A549 (cell line): Measurements from ENCODE around the gene SLC45A1. TPM values are rescaled to one million over a fixed set of nuclear protein-coding genes. Genes with fewer than 3 reads are reported as not detected.

Source experiments
- ATAC-seq, 2 experiments: fragments of 200-7000 bp in 1 of 2; fragments of >200 bp in 1 of 2; cut with Nextera tagmentation in 1 of 2; cut with Tn5 transposase in 1 of 2; 3 replicates each; pipeline versions ENCODE4 v1.8.0 to v1.9.1; 2018 to 2020; ENCODE audit warnings: mild to moderate bottlenecking in 1 of 2, moderate library complexity in 1 of 2
- CTCF ChIA-PET: fragments of 300-600 bp; sonication (Branson Sonifier 250); formaldehyde crosslinking; extraction: SDS; loops from one replicate; lab custom pipeline; 2021; ENCODE audit warnings: antibody characterized with exemption, inconsistent platforms; lab: Yijun Ruan, JAX
- POLR2A ChIA-PET: fragments of 350-600 bp; formaldehyde crosslinking; extraction: SDS; loops from one replicate; lab custom pipeline; 2021; ENCODE audit warnings: antibody characterized with exemption, inconsistent platforms; lab: Yijun Ruan, JAX
- DNase-seq, 2 experiments: peaks; one replicate each; pipeline versions ENCODE4 v3.0.0 to v3.0.0-alpha.2; 2011 to 2016; ENCODE audit warnings: low read depth in 1 of 2, low spot score in 1 of 2
- FAIRE-seq: peaks from 2 replicates; lab custom pipeline; 2011; peaks lifted over from hg19 to GRCh38; lab: Jason Lieb, UNC
- H3K27ac ChIP-seq, 2 experiments: fragments of >200 bp; sonication (Bioruptor Twin); formaldehyde crosslinking; 3 replicates each; pipeline ENCODE4 v1.5.1; 2016 to 2017
- H3K4me1 ChIP-seq: fragments of >200 bp; sonication (Bioruptor Twin); formaldehyde crosslinking; 3 replicates; pipeline ENCODE4 v1.6.1; 2016
- H3K4me2 ChIP-seq: fragments of >200 bp; sonication (Bioruptor Twin); formaldehyde crosslinking; 3 replicates; pipeline ENCODE4 v1.6.1; 2016
- H3K4me3 ChIP-seq: fragments of >200 bp; sonication (Bioruptor Twin); formaldehyde crosslinking; 3 replicates; pipeline ENCODE4 v1.5.1; 2016
- H3K9me3 ChIP-seq: fragments of >200 bp; sonication (Bioruptor Twin); formaldehyde crosslinking; 3 replicates; pipeline ENCODE4 v1.6.1; 2016
- BHLHE40 ChIP-seq: IDR thresholded peaks from 2 replicates; pipeline ENCODE4 v1.6.1; 2012; ENCODE audit warnings: low read depth, low read length, inconsistent platforms
- CBX2 ChIP-seq: fragments of 200-600 bp; sonication (generic); IDR thresholded peaks from 2 replicates; pipeline ENCODE4 v1.6.1; 2016; ENCODE audit warnings: low read depth, mild to moderate bottlenecking, borderline replicate concordance
- CEBPB ChIP-seq, 2 experiments: fragments of >200 bp in 1 of 2; sonication (Bioruptor Twin) in 1 of 2; formaldehyde crosslinking in 1 of 2; IDR thresholded peaks; 2 replicates each; pipeline ENCODE4 v1.6.1; 2012 to 2016
- CHD4 ChIP-seq: fragments of 200-600 bp; sonication (generic); IDR thresholded peaks from 2 replicates; pipeline ENCODE4 v1.6.1; 2016; ENCODE audit warnings: antibody characterized with exemption, mild to moderate bottlenecking, borderline replicate concordance
- E2F6 ChIP-seq: IDR thresholded peaks from 2 replicates; pipeline ENCODE4 v1.6.1; 2012; ENCODE audit warnings: low read depth, borderline replicate concordance
- EHMT2 ChIP-seq: fragments of 200-600 bp; sonication (generic); IDR thresholded peaks from 2 replicates; pipeline ENCODE4 v1.6.1; 2016; ENCODE audit warnings: antibody characterized with exemption, low read depth, mild to moderate bottlenecking, moderate library complexity
- ELK1 ChIP-seq: fragments of 150-350 bp; IDR thresholded peaks from 2 replicates; pipeline ENCODE4 v1.6.1; 2014; ENCODE audit warnings: low read depth, mild to moderate bottlenecking, low read length
- EP300 ChIP-seq, 2 experiments: fragments of >200 bp; sonication (Bioruptor Twin); formaldehyde crosslinking; IDR thresholded peaks; 2 replicates in 1 of 2; 3 replicates in 1 of 2; pipeline ENCODE4 v1.6.1; 2016 to 2017
- FOSB ChIP-seq: fragments of 250-450 bp; sonication (Bioruptor Pico); IDR thresholded peaks from 2 replicates; pipeline ENCODE4 v1.5.0; 2020; ENCODE audit warnings: mild to moderate bottlenecking, moderate library complexity
- FOSL2 ChIP-seq, 2 experiments: fragments of 450-650 bp in 1 of 2; fragments of >200 bp in 1 of 2; sonication (Bioruptor Twin) in 1 of 2; formaldehyde crosslinking; IDR thresholded peaks; 2 replicates each; pipeline versions ENCODE4 v1.5.0 to v1.6.1; 2016 to 2020; ENCODE audit warnings: mild to moderate bottlenecking in 1 of 2, moderate library complexity in 1 of 2
- HDAC2 ChIP-seq: fragments of 200-600 bp; sonication (generic); IDR thresholded peaks from 2 replicates; pipeline ENCODE4 v1.6.1; 2016
- HES2 ChIP-seq: fragments of >200 bp; sonication (Bioruptor Twin); formaldehyde crosslinking; IDR thresholded peaks from 2 replicates; pipeline ENCODE4 v1.6.1; 2016
- HEYL ChIP-seq: fragments of 250-450 bp; sonication (Bioruptor Pico); IDR thresholded peaks from 2 replicates; pipeline ENCODE4 v1.8.0; 2021; ENCODE audit warnings: mild to moderate bottlenecking, moderate library complexity
- HOXB13 ChIP-seq: fragments of 250-450 bp; sonication (Bioruptor Pico); IDR thresholded peaks from 2 replicates; pipeline ENCODE4 v1.5.0; 2020; ENCODE audit warnings: low read depth, mild to moderate bottlenecking, moderate library complexity
- MYC ChIP-seq: IDR thresholded peaks from 2 replicates; pipeline ENCODE4 v1.6.1; 2012; ENCODE audit warnings: mild to moderate bottlenecking, inconsistent platforms, low read length, improper control_type of control experiment, borderline replicate concordance
- NR3C1 ChIP-seq: fragments of >200 bp; sonication (Bioruptor Twin); formaldehyde crosslinking; IDR thresholded peaks from 3 replicates; pipeline ENCODE4 v1.6.1; 2017
- REST ChIP-seq: fragments of 200-600 bp; sonication (generic); IDR thresholded peaks from 2 replicates; pipeline ENCODE4 v1.6.1; 2016; ENCODE audit warnings: antibody characterized with exemption, mild to moderate bottlenecking, moderate library complexity
- SREBF2 ChIP-seq: fragments of 450-650 bp; IDR thresholded peaks from 2 replicates; pipeline ENCODE4 v1.6.1; 2014; ENCODE audit warnings: mild to moderate bottlenecking, moderate library complexity
- ZFP36 ChIP-seq: fragments of 450-650 bp; IDR thresholded peaks from 2 replicates; pipeline ENCODE4 v1.6.1; 2014; ENCODE audit warnings: borderline replicate concordance; ENCODE audit not compliant: partially characterized antibody
- WGBS: methylation state at CpG from one replicate; pipeline ENCODE4 v1.1.6; 2017; ENCODE audit errors: missing lambda C conversion rate; 5-methylcytosine and 5-hydroxymethylcytosine counted together
- polyA plus RNA-seq, 4 experiments: library from polyadenylated mRNA; depleted of rRNA in 3 of 4; stranded (reverse); fragments of >200 nt; fragmentation: RNase III in 1 of 4; extraction: RNeasy Plus Mini Kit Qiagen cat#74134 plus additional on column Dnase treatment in 1 of 4; gene quantifications; 2 replicates in 3 of 4; 3 replicates in 1 of 4; pipeline ENCODE4 v1.2.3, GENCODE V29; 2011 to 2017

The SLC45A1 gene
- polyA plus RNA-seq, 2 of the 4 experiments (the other 2 are of a cell fraction): 1.6 to 1.8 TPM

GRCh38 chr1:8384577-8384976 is 66.7 kb downstream of the SLC45A1 start:
- FAIRE-seq: no peak
- no peak overlapping the region for H3K27ac ChIP-seq
- H3K4me1 ChIP-seq: no peaks in the 10 kb centered on the region
- no peak for TF ChIP-seq ZFP36
- no peak for TF ChIP-seq FOSB (CRISPR knock-in tag)
- TF ChIP-seq CHD4: no peak
- no peak for TF ChIP-seq NR3C1
- TF ChIP-seq ELK1: no peak
- no peak for TF ChIP-seq MYC
- no peak for TF ChIP-seq HEYL (CRISPR knock-in tag)
- no peak for TF ChIP-seq E2F6
- no peak for TF ChIP-seq REST
- no peak for TF ChIP-seq SREBF2
- TF ChIP-seq HES2: no peak
- TF ChIP-seq EHMT2: no peak
- TF ChIP-seq CBX2: no peak
- TF ChIP-seq EP300 (IDR thresholded peaks at IDR 0.05): no peak
- no peak for TF ChIP-seq HDAC2
- no peak for TF ChIP-seq FOSL2 (IDR thresholded peaks at IDR 0.05)
- no peak for TF ChIP-seq FOSL2 (CRISPR knock-in tag; IDR thresholded peaks at IDR 0.05)
- TF ChIP-seq CEBPB (IDR thresholded peaks at IDR 0.05): no peak
- no peak for TF ChIP-seq HOXB13
- H3K4me2 ChIP-seq: no peak overlapping the region
- WGBS: 93% methylated on average over 2 of the region's 2 CpGs
- no peak for ATAC-seq
- no peaks in the 10 kb centered on the region for H3K9me3 ChIP-seq
- ChIA-PET CTCF (interaction anchor here (0.8 to 1.1 kb wide), 3 partner anchors 13 to 59 kb away, joined by 3 to 4 read pairs (median 3); no protein-coding TSS in a partner anchor), POLR2A (no interaction called here)
- DNase-seq: no peak
- no peak overlapping the region for H3K4me3 ChIP-seq

- TF ChIP-seq BHLHE40: no peak
- FAIRE-seq: no peak
- DNase-seq: no peak
- no peak for ATAC-seq
- Histone ChIP-seq H3K4me2 (no peak overlapping the region), H3K27ac (no peak overlapping the region), H3K9me3 (no peaks in the 10 kb centered on the region), H3K4me3 (no peak overlapping the region), H3K4me1 (no peaks in the 10 kb centered on the region)
- ChIA-PET POLR2A (no interaction called here), CTCF (interaction anchor here (0.9 to 1.4 kb wide), 2 partner anchors 9 to 16 kb away, joined by 3 to 6 read pairs; no protein-coding TSS in a partner anchor)
These were observed 68.3 kb downstream of the SLC45A1 start for GRCh38 chr1:8386247-8386646.
